ENCODE data around the gene CADM1. TPM values are rescaled to one million over a fixed set of nuclear protein-coding genes. Genes with fewer than 3 reads are reported as not detected.
"Not testable (repeated sequence)": the region's sequence is repeated elsewhere in the genome, so short reads cannot be mapped to it uniquely, and the experiment has no call there.

Gene CADM1
- total RNA-seq, 2 donors from 2014 or later, result 49.6 to 137 TPM

DNA sequence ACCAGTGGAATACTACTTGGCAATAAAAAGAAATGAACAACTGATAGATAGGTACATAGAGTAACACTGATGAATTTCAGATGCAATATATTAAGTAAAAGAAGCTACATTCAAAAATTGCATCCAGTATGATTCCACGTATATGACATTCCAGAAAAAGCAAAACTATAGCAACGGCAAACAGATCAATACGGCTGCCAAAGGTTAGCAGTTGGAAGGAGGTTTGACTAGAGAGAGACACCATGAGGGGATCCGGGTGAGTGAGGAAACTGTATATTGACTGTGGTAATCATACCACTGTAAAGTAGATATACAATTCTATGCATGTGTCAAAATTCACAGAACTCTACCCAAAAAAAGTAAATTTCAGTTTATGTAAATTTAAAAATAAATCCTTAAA lies 28.7 kb downstream of the CADM1 start:
- H3K36me3 ChIP-seq, result no peaks in the 10 kb centered on the region
- H3K9me3 ChIP-seq, result no peaks in the 10 kb centered on the region
- WGBS, result 95% methylated on average over 4 of the region's 4 CpGs
- H3K4me3 ChIP-seq, result no peak overlapping the region
- H3K27ac ChIP-seq, result no peak overlapping the region
- no peak for DNase-seq (ENCODE audit: low spot score)
- no peaks in the 10 kb centered on the region for H3K4me1 ChIP-seq (replicated peaks)
- intact Hi-C loops (cut with DNase I), result no loop called here
- TF ChIP-seq POLR2AphosphoS5 (IDR thresholded peaks at IDR 0.05) (no peak), POLR2A (IDR thresholded peaks at IDR 0.05) (no peak)
- TF ChIP-seq, protein P1, sequence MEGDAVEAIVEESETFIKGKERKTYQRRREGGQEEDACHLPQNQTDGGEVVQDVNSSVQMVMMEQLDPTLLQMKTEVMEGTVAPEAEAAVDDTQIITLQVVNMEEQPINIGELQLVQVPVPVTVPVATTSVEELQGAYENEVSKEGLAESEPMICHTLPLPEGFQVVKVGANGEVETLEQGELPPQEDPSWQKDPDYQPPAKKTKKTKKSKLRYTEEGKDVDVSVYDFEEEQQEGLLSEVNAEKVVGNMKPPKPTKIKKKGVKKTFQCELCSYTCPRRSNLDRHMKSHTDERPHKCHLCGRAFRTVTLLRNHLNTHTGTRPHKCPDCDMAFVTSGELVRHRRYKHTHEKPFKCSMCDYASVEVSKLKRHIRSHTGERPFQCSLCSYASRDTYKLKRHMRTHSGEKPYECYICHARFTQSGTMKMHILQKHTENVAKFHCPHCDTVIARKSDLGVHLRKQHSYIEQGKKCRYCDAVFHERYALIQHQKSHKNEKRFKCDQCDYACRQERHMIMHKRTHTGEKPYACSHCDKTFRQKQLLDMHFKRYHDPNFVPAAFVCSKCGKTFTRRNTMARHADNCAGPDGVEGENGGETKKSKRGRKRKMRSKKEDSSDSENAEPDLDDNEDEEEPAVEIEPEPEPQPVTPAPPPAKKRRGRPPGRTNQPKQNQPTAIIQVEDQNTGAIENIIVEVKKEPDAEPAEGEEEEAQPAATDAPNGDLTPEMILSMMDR (IDR thresholded peaks at IDR 0.05), result no peak
- H3K27me3 ChIP-seq (replicated peaks; ENCODE audit: insufficient read depth), result no peaks in the 10 kb centered on the region

DNA sequence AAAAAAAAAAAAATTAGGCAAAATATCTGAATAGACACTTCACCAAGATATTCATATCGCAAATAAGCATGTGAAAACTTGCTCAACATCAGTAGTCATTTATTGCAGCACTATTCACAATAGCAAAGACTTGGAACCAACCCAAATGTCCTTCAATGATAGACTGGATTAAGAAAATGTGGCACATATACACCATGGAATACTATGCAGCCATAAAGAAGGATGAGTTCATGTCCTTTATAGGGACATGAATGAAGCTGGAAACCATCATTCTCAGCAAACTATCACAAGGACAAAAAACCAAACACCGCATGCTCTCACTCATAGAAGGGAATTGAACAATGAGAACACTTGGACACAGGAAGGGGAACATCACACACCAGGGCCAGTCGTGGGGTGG lies 29.9 kb downstream of the CADM1 start:
- intact Hi-C loops (cut with DNase I); DNase-seq (ENCODE audit: low spot score); H3K4me3 ChIP-seq; H3K36me3 ChIP-seq; H3K9me3 ChIP-seq; H3K27ac ChIP-seq; H3K4me1 ChIP-seq (replicated peaks); H3K27me3 ChIP-seq (replicated peaks; ENCODE audit: insufficient read depth): not testable (repeated sequence)
- 93% methylated on average over 3 of the region's 3 CpGs for WGBS

DNA sequence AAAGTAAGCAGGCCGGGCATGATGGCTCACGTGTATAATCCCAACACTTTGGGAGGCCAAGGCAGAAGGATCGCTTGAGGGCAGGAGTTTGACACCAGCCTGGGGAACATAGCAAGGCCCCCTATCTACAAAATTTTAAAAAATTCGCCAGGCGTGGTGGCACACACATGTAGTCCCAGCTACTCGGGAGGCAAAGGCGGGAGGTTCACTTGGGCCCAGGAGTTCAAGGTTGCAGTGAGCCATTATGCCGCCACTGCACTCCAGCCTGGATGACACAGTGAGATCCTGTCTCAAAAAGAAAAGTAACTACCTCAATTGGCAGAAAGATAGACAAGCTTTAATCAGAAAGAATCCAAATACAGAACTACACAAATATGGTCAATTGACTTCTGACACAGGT lies 31.0 kb downstream of the CADM1 start:
- Histone ChIP-seq H3K9me3 (no peaks in the 10 kb centered on the region), H3K36me3 (no peaks in the 10 kb centered on the region)
- intact Hi-C loops (cut with DNase I), result no loop called here

DNA sequence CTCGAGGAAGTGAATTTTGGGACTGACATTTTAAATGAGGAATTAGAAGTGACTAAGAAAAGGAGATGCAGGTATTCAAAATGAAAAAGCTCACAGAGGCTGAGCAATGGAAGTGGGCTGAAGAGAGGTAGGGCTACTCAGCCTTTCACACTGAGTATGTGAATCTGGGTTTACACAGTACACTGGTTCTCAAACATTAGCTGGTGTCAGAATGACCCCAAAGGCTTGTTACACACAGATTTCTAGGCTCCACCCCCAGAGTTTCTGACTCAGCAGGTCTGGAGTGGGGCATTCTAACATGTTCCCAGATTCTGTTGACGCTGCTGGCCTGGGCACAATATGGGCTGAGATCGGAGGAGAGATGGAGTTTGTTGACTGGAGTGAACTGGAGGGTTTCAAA lies 32.8 kb downstream of the CADM1 start:
- H3K27ac ChIP-seq, result no peak overlapping the region
- no peaks in the 10 kb centered on the region for H3K36me3 ChIP-seq
- H3K27me3 ChIP-seq (replicated peaks; ENCODE audit: insufficient read depth), result no peaks in the 10 kb centered on the region
- WGBS, result 75% methylated on average over 3 of the region's 3 CpGs
- no peaks in the 10 kb centered on the region for H3K4me1 ChIP-seq (replicated peaks)
- TF ChIP-seq POLR2AphosphoS5 (IDR thresholded peaks at IDR 0.05), result no peak
- TF ChIP-seq POLR2A (IDR thresholded peaks at IDR 0.05), result no peak
- TF ChIP-seq, protein P1 (IDR thresholded peaks at IDR 0.05), result no peak
- no peak for DNase-seq (ENCODE audit: low spot score)
- no peak overlapping the region for H3K4me3 ChIP-seq
- intact Hi-C loops (cut with DNase I), result no loop called here
- no peaks in the 10 kb centered on the region for H3K9me3 ChIP-seq

More for the DNA sequence above, 31.0 kb downstream of the CADM1 start:
- no peak for TF ChIP-seq POLR2A (IDR thresholded peaks at IDR 0.05)
- no peak for TF ChIP-seq POLR2AphosphoS5 (IDR thresholded peaks at IDR 0.05)
- TF ChIP-seq, protein P1 (IDR thresholded peaks at IDR 0.05), result no peak
- Histone ChIP-seq H3K4me1 (replicated peaks) (no peaks in the 10 kb centered on the region), H3K27ac (no peak overlapping the region), H3K4me3 (no peak overlapping the region), H3K27me3 (replicated peaks; ENCODE audit: insufficient read depth) (no peaks in the 10 kb centered on the region)
- no peak for DNase-seq (ENCODE audit: low spot score)
- WGBS, result 98% methylated on average over 8 of the region's 8 CpGs

DNA sequence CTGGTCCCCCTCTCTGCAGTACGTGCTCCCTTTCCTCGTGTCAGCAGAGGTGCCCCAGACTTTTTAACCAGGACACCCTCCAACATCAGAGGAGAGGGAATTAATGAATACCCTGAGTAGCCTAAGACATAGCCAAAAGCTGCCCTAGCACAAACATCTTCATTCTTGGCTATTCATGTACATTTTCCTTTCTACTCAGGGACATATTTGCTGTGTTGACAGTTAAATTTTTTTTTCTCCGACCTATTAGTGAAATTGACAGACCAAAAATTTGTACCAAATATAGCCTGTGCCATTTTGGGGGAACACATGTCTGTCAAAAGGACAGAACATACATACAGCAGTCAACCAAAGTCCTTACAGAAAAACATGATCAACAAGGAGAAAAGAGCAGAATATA lies 33.3 kb downstream of the CADM1 start:
- Histone ChIP-seq H3K27ac (no peak overlapping the region), H3K4me1 (replicated peaks) (no peaks in the 10 kb centered on the region), H3K36me3 (no peaks in the 10 kb centered on the region), H3K9me3 (no peaks in the 10 kb centered on the region), H3K27me3 (replicated peaks; ENCODE audit: insufficient read depth) (no peaks in the 10 kb centered on the region), H3K4me3 (no peak overlapping the region)
- TF ChIP-seq, protein P1 (IDR thresholded peaks at IDR 0.05), result no peak
- TF ChIP-seq POLR2AphosphoS5 (IDR thresholded peaks at IDR 0.05), result no peak
- no peak for TF ChIP-seq POLR2A (IDR thresholded peaks at IDR 0.05)
- DNase-seq (ENCODE audit: low spot score), result no peak
- intact Hi-C loops (cut with DNase I), result no loop called here
- 92% methylated on average over 3 of the region's 3 CpGs for WGBS

Measured in prostate gland (tissue), 2 donors.